Fibroblast of lung (primary cell): ENCODE data around the gene RHOJ. TPM values are rescaled to one million over a fixed set of nuclear protein-coding genes. Genes with fewer than 3 reads are reported as not detected.

Source experiments
- DNase-seq, 2 donors: peaks; one replicate each; pipeline versions ENCODE4 v3.0.0 to v3.0.0-alpha.2; 2010; ENCODE audit warnings: low read depth in 2 of 2
- H2AFZ ChIP-seq: 2 replicates; pipeline ENCODE4 v1.5.1; 2012; ENCODE audit warnings: low read length, control low read depth, inconsistent platforms
- H3K27ac ChIP-seq: 2 replicates; pipeline ENCODE4 v1.5.1; 2011; ENCODE audit warnings: low read length, control low read depth; ENCODE audit not compliant: insufficient read depth
- H3K27me3 ChIP-seq: 2 replicates; pipeline ENCODE4 v1.5.1; 2011; ENCODE audit warnings: mild to moderate bottlenecking, low read length; ENCODE audit not compliant: control insufficient read depth, insufficient read depth
- H3K36me3 ChIP-seq: 2 replicates; pipeline ENCODE4 v1.5.1; 2011; ENCODE audit warnings: low read length; ENCODE audit not compliant: control insufficient read depth, insufficient read depth
- H3K4me1 ChIP-seq: 2 replicates; pipeline ENCODE4 v1.5.1; 2011; ENCODE audit warnings: low read length; ENCODE audit not compliant: control insufficient read depth, insufficient read depth; ENCODE audit errors: extremely low read depth
- H3K4me2 ChIP-seq: 2 replicates; pipeline ENCODE4 v1.5.1; 2011; ENCODE audit warnings: low read length, control low read depth; ENCODE audit not compliant: insufficient read depth; ENCODE audit errors: extremely low read depth
- H3K4me3 ChIP-seq, 4 experiments: fragments of 200-600 bp in 1 of 4; sonication (generic) in 1 of 4; replicated peaks in 1 of 4; 2 replicates each; pipeline ENCODE4 v1.5.1; 2011 to 2016; ENCODE audit warnings: low read length in 4 of 4, low read depth in 3 of 4, mild to moderate bottlenecking in 3 of 4, control low read depth in 2 of 4, inconsistent platforms in 1 of 4, mixed read lengths in 1 of 4; ENCODE audit not compliant: insufficient read depth in 1 of 4; ENCODE audit errors: control extremely low read depth in 1 of 4
- H3K79me2 ChIP-seq: 2 replicates; pipeline ENCODE4 v1.5.1; 2012; ENCODE audit warnings: mild to moderate bottlenecking, low read length, inconsistent platforms; ENCODE audit not compliant: control insufficient read depth, insufficient read depth
- H3K9ac ChIP-seq: 2 replicates; pipeline ENCODE4 v1.5.1; 2011; ENCODE audit warnings: mild to moderate bottlenecking, low read length, control low read depth; ENCODE audit not compliant: insufficient read depth
- H3K9me3 ChIP-seq: 2 replicates; pipeline ENCODE4 v1.5.1; 2012; ENCODE audit warnings: low read depth, low read length; ENCODE audit not compliant: control insufficient read depth, insufficient read depth
- H4K20me1 ChIP-seq: 2 replicates; pipeline ENCODE4 v1.5.1; 2011; ENCODE audit warnings: low read length; ENCODE audit not compliant: control insufficient read depth, insufficient read depth; ENCODE audit errors: extremely low read depth
- CTCF ChIP-seq, 2 donors: IDR thresholded peaks in 1 of 2; conservative IDR thresholded peaks in 1 of 2; 1 replicate in 1 of 2; 2 replicates in 1 of 2; pipeline ENCODE4 v1.5.1; 2011 to 2012; ENCODE audit warnings: low read length in 2 of 2, control low read depth in 1 of 2, inconsistent platforms in 1 of 2, low read depth in 1 of 2, mild to moderate bottlenecking in 1 of 2
- EZH2 ChIP-seq: IDR thresholded peaks from 2 replicates; pipeline ENCODE4 v1.5.1; 2012; ENCODE audit warnings: low read length, control low read depth, mild to moderate bottlenecking; ENCODE audit errors: missing control alignments
- polyA plus RNA-seq, 2 donors: library from polyadenylated mRNA; depleted of rRNA in 1 of 2; stranded (reverse) in 1 of 2; unstranded in 1 of 2; fragments of >200 nt; gene quantifications; 2 replicates each; pipeline ENCODE4 v1.2.1, GENCODE V29; 2011 to 2012; ENCODE audit warnings: missing spikeins in 1 of 2
- total RNA-seq: library from RNA; depleted of rRNA; stranded (reverse); fragments of >200 nt; gene quantifications from 2 replicates; pipeline ENCODE4 v1.2.1, GENCODE V29; 2014

The RHOJ gene
- total and polyA plus RNA-seq, 2 donors (not counting 1 experiment from before 2014, with no cell fraction given), result 1.2 to 10.4 TPM

GRCh38 chr14:63178912-63179311 is 25.3 kb upstream of the RHOJ start:
- Histone ChIP-seq H3K4me1 (no peaks in the 10 kb centered on the region), H3K79me2 (no peaks in the 10 kb centered on the region), H4K20me1 (no peaks in the 10 kb centered on the region), H3K9ac (no peak overlapping the region), H3K36me3 (no peaks in the 10 kb centered on the region), H2AFZ (peak overlapping the region; percentile 28), H3K9me3 (no peaks in the 10 kb centered on the region), H3K27ac (no peak overlapping the region), H3K27me3 (no peaks in the 10 kb centered on the region), H3K4me3 (no peak overlapping the region), H3K4me2 (no peak overlapping the region)
- DNase-seq, result peak in 1 of 2 donors; percentile 99
- TF ChIP-seq CTCF (conservative IDR thresholded peaks at IDR 0.05 in 1 of 2, IDR thresholded peaks at IDR 0.05 in 1 of 2; ENCODE audit: low read depth in 1 of 2, low read length in 2 of 2) (no peak), EZH2 (no peak)

- H3K4me3 ChIP-seq, result no peak overlapping the region
- no peaks in the 10 kb centered on the region for H4K20me1 ChIP-seq
- no peaks in the 10 kb centered on the region for H3K9me3 ChIP-seq
- no peaks in the 10 kb centered on the region for H3K4me1 ChIP-seq
- no peak for DNase-seq
- H2AFZ ChIP-seq, result no peak overlapping the region
- no peaks in the 10 kb centered on the region for H3K79me2 ChIP-seq
- H3K27ac ChIP-seq, result no peak overlapping the region
- no peaks in the 10 kb centered on the region for H3K27me3 ChIP-seq
- no peaks in the 10 kb centered on the region for H3K36me3 ChIP-seq
- H3K9ac ChIP-seq, result no peak overlapping the region
- TF ChIP-seq EZH2 (no peak), CTCF (conservative IDR thresholded peaks at IDR 0.05 in 1 of 2, IDR thresholded peaks at IDR 0.05 in 1 of 2; ENCODE audit: low read depth in 1 of 2, low read length in 2 of 2) (no peak)
- H3K4me2 ChIP-seq, result no peak overlapping the region
Observed at GRCh38 chr14:63179383-63179782, 24.9 kb upstream of the RHOJ start.

- Histone ChIP-seq H3K4me2 (no peak overlapping the region), H3K9ac (no peak overlapping the region), H3K27me3 (no peaks in the 10 kb centered on the region), H3K36me3 (no peaks in the 10 kb centered on the region), H2AFZ (no peak overlapping the region), H4K20me1 (no peaks in the 10 kb centered on the region), H3K79me2 (no peaks in the 10 kb centered on the region), H3K4me1 (no peaks in the 10 kb centered on the region), H3K4me3 (no peak overlapping the region), H3K9me3 (no peaks in the 10 kb centered on the region), H3K27ac (no peak overlapping the region)
- DNase-seq, result peak in 1 of 2 donors; percentile 63
- no peak for TF ChIP-seq EZH2
- no peak for TF ChIP-seq CTCF (conservative IDR thresholded peaks at IDR 0.05 in 1 of 2, IDR thresholded peaks at IDR 0.05 in 1 of 2; ENCODE audit: low read depth in 1 of 2, low read length in 2 of 2)
Observed at GRCh38 chr14:63180011-63180410, 24.2 kb upstream of the RHOJ start.
